Measurements from ENCODE around the gene CCDC149.

Gene CCDC149

GRCh38 chr4:24778464-24779225, 134.2 kb downstream of the CCDC149 start:
- no peak for DNase-seq (ENCODE audit: extremely low read depth in 1 of 2, low read depth in 1 of 2)

- DNase-seq (ENCODE audit: extremely low read depth in 1 of 2, low read depth in 1 of 2) = no peak
Measured at GRCh38 chr4:24777536-24778463, 135.0 kb downstream of the CCDC149 start.

DNA sequence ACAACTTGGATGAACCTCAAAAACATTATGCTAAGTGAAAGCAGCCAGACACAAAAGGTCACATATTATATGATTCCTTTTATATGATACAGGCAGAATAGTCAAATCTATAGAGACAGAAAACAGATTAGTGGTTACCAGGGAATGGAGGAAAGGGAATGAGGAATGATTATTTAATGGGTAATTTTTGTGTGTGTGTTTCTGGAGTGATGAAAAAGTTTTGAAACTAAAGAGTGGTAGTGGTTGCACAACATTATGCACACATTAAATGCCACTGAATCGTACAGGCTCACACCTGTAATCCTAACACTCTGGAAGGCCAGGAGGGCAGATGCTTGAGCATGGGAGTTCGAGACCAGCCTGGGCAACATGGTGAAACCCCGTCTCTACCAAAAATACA, 137.1 kb downstream of the CCDC149 start:
- no peak for DNase-seq (ENCODE audit: extremely low read depth in 1 of 2, low read depth in 1 of 2)

- no peak for DNase-seq (ENCODE audit: extremely low read depth in 1 of 2, low read depth in 1 of 2)
Measured at GRCh38 chr4:24775032-24775605, 137.7 kb downstream of the CCDC149 start.

DNA sequence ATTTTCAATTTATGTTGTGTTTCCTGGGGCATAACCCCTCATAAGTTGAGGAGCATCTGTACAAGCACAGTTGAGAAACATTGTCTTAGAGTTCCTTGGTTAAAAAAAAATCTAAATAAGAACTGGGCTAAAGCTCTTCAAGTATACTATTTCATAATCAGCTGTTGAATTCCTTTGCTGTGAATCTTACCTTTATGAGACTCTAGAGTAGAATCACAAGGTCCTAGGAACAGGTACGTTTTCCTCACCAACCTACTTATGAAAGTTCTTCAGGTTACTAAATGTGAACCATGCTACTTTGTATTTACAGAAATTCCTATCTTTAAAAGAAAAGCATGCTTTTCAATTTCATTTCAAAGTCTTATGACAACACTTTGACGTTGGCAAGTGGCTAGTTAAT, 138.4 kb downstream of the CCDC149 start:
- DNase-seq (ENCODE audit: extremely low read depth in 1 of 2, low read depth in 1 of 2) = no peak

- no peak for DNase-seq (ENCODE audit: extremely low read depth in 1 of 2, low read depth in 1 of 2)
Measured at GRCh38 chr4:24772952-24773351, 139.9 kb downstream of the CCDC149 start.

- DNase-seq (ENCODE audit: extremely low read depth in 1 of 2, low read depth in 1 of 2) = no peak
Measured at GRCh38 chr4:24772061-24772705, 140.7 kb downstream of the CCDC149 start.

- no peak for DNase-seq (ENCODE audit: extremely low read depth in 1 of 2, low read depth in 1 of 2)
Measured at GRCh38 chr4:24771241-24771640, 141.6 kb downstream of the CCDC149 start.

GRCh38 chr4:24770667-24771066, 142.2 kb downstream of the CCDC149 start:
- DNase-seq (ENCODE audit: extremely low read depth in 1 of 2, low read depth in 1 of 2) = no peak

GRCh38 chr4:24770032-24770584, 142.7 kb downstream of the CCDC149 start:
- DNase-seq (ENCODE audit: extremely low read depth in 1 of 2, low read depth in 1 of 2) = no peak

DNA sequence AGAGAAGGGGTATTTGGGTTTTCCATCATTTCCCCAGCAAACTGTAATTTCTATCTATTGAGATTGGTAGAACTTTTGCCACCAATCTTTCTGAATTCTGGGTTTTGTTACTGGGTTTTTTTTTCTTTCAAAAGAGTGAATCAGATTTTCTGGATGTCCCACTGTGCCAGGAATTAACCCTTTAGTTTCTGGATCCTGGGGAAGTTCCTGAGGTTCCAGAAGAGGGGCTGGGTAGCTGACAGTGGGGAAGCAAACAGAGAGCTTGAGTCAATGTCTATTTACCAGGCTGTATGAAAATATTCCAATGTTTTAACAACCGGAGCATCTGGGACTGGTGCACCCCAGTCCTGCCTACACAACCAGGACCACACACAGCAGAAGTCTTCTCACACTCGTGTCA, 143.3 kb downstream of the CCDC149 start:
- no peak for DNase-seq (ENCODE audit: extremely low read depth in 1 of 2, low read depth in 1 of 2)

DNA sequence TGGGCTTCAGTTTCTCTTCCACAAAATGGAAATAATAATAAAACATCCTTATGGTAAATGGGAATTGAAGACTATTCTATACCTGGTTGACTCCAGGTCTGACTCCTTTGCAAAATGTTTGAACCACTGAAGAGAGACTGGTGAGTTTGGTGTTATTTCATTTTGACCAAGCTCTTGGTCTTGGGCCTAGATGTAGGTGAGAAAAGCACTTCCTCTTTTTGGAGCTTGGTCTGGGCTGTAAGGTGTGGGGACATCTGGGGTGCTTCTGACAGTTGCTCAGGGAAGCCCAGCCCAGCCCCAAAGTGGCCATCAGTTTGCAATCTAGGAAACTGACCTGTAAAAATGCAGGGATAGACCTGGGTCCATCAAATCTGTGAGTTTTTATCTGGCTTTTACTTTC, 144.2 kb downstream of the CCDC149 start:
- DNase-seq (ENCODE audit: extremely low read depth in 1 of 2, low read depth in 1 of 2) = no peak

- no peak for DNase-seq (ENCODE audit: extremely low read depth in 1 of 2, low read depth in 1 of 2)
Measured at GRCh38 chr4:24768006-24768405, 144.8 kb downstream of the CCDC149 start.

DNA sequence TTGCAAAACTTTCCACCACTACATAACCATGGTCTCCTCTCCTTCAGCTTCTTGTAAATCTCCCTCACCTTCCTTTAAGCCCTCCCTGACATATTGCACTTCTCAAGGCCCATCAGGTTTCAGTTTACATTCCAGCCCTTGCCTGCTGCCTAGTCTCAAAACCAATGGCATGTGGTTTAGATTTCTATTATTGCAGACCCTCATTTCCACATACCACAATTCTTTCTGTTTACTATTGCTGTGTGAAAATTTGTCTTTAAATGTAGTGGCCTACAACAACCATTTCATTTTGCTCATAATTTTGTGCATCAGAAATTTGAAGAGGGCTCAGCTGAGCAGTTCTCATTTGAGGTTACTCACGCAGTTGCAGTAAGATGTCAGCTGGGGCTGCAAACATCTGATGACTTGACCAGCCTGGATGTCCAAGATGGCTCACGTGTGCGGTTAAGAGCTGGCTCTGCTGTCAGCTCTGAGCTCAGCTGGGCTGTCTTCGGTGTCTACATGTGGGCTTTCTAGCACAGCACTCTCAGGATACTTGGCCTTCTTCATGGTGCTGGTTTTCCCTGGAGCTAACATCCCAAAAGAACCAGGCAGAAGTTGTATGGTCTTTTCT, 147.4 kb downstream of the CCDC149 start:
- DNase-seq (ENCODE audit: extremely low read depth in 1 of 2, low read depth in 1 of 2) = no peak

DNA sequence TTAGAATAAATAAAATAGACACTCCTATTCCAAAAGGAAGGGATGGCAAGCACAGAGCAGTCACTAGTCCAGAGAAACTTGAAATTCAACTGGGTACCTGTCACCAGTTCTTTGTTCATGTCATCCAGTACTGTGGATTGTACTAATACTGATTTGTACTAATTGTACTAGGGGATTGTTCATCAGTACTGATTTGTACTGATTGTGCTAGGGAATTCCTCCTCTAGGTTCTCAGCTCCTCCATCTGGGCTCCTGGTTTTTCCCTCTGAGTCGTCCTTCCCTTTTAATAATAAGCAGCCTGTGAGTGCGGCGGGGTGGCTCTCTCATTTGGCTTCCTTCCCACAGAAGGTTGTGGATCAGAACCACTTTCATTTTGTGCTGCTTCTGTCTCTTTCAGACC, 148.5 kb downstream of the CCDC149 start:
- no peak for DNase-seq (ENCODE audit: extremely low read depth in 1 of 2, low read depth in 1 of 2)

DNA sequence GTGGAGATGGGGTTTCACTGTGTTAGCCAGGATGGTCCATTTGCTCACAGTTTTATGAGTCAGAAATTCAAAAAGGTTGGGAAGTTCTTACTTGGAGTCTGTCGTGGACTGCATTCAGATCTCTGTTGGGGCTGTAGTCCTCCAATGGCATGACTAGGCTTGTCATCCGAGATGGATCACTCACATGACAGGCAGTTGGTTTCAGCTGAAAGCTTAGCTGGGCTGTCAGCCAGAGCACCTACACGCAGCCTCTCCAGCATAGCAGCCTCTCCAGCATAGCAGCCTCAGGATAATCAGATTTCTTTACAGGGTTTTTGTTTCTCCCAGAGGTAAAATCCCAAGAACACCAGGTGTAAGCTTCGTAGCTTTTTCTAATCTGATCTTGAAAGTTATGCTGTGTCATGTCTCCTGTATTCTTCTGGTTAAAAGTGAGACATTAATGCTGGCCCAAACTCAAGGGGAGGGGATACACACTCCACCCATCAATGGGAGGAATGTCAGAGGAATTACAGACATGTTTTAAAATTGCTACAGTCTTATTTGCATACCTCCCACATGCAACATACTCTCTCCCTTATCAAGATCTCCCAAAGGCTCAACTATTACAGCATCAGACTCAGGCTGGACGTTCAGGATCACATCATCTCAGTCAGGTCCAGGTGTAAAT, 149.1 kb downstream of the CCDC149 start:
- no peak for DNase-seq (ENCODE audit: extremely low read depth in 1 of 2, low read depth in 1 of 2)

Data from stimulated activated CD8-positive, alpha-beta memory T cell treated with anti-CD3 and anti-CD28 coated beads, Interleukin-7, amount 100 ng/mL, for 48 hours (primary cell).